NCI-H510A treated with DMSO at 0.1 percent for 48 hours (cell line): Measurements from ENCODE around the gene CFAP77.

Experiments used
- DNase-seq: peaks from one replicate; lab custom pipeline; 2025; lab: John Stamatoyannopoulos, UW

The CFAP77 gene

GRCh38 chr9:132451276-132451675, 41.3 kb downstream of the CFAP77 start:
- no peak for DNase-seq

- no peak for DNase-seq
Measured at GRCh38 chr9:132456241-132456640, 46.2 kb downstream of the CFAP77 start.

GRCh38 chr9:132457504-132458236, 47.7 kb downstream of the CFAP77 start:
- DNase-seq, result no peak

GRCh38 chr9:132458432-132458831, 48.4 kb downstream of the CFAP77 start:
- no peak for DNase-seq

GRCh38 chr9:132459661-132460060, 49.6 kb downstream of the CFAP77 start:
- DNase-seq, result no peak

GRCh38 chr9:132460240-132460639, 50.2 kb downstream of the CFAP77 start:
- no peak for DNase-seq

GRCh38 chr9:132461281-132461896, 51.4 kb downstream of the CFAP77 start:
- no peak for DNase-seq

- DNase-seq, result no peak
Measured at GRCh38 chr9:132461971-132462370, 52.0 kb downstream of the CFAP77 start.

GRCh38 chr9:132464547-132464946, 54.5 kb downstream of the CFAP77 start:
- no peak for DNase-seq

GRCh38 chr9:132465131-132465635, 55.2 kb downstream of the CFAP77 start:
- no peak for DNase-seq

- DNase-seq, result peak; percentile 98
Measured at GRCh38 chr9:132472199-132472598, 62.2 kb downstream of the CFAP77 start.

GRCh38 chr9:132472599-132472998, 62.6 kb downstream of the CFAP77 start:
- peak; percentile 98 for DNase-seq

- DNase-seq, result no peak
Measured at GRCh38 chr9:132474253-132474652, 64.2 kb downstream of the CFAP77 start.

GRCh38 chr9:132478353-132479050, 68.5 kb downstream of the CFAP77 start:
- DNase-seq, result no peak

GRCh38 chr9:132479733-132480132, 69.7 kb downstream of the CFAP77 start:
- DNase-seq, result no peak

GRCh38 chr9:132481053-132481849, 71.2 kb downstream of the CFAP77 start:
- DNase-seq, result no peak

GRCh38 chr9:132482196-132482813, 72.3 kb downstream of the CFAP77 start:
- no peak for DNase-seq

GRCh38 chr9:132485393-132485792, 75.4 kb downstream of the CFAP77 start:
- DNase-seq, result peak; percentile 71

- DNase-seq, result peak; percentile 49
Measured at GRCh38 chr9:132486706-132487350, 76.8 kb downstream of the CFAP77 start.

- DNase-seq, result no peak
Measured at GRCh38 chr9:132487351-132487791, 77.4 kb downstream of the CFAP77 start.

GRCh38 chr9:132487980-132488535, 78.0 kb downstream of the CFAP77 start:
- no peak for DNase-seq
